Uterus (tissue), 4 donors: ENCODE measurements around the gene CELA2A. TPM values are rescaled to one million over a fixed set of nuclear protein-coding genes. Genes with fewer than 3 reads are reported as not detected.

Source experiments
- DNase-seq, 2 donors: peaks; one replicate each; pipeline ENCODE4 v3.0.0-alpha.2; 2019 to 2020
- H3K27ac ChIP-seq, 2 donors: fragments of 200-600 bp; sonication (generic); 1 replicate in 1 of 2; 2 replicates in 1 of 2; pipeline ENCODE4 v1.5.1; 2016 to 2018
- H3K27me3 ChIP-seq, 2 donors: fragments of 200-600 bp; sonication (generic); one replicate each; pipeline ENCODE4 v1.5.1; 2018 to 2019; ENCODE audit warnings: control low read depth in 1 of 2
- H3K36me3 ChIP-seq, 2 donors: fragments of 200-600 bp; sonication (generic); one replicate each; pipeline ENCODE4 v1.5.1; 2019; ENCODE audit warnings: control low read depth in 1 of 2
- H3K4me1 ChIP-seq, 2 donors: fragments of 200-600 bp; sonication (generic); one replicate each; pipeline ENCODE4 v1.5.1; 2018 to 2019; ENCODE audit warnings: control low read depth in 1 of 2
- H3K4me3 ChIP-seq, 2 donors: fragments of 200-600 bp; sonication (generic); 1 replicate in 1 of 2; 2 replicates in 1 of 2; pipeline ENCODE4 v1.5.1; 2018 to 2019; ENCODE audit warnings: mild to moderate bottlenecking in 1 of 2
- H3K9me3 ChIP-seq, 2 donors: fragments of 200-600 bp; sonication (generic); one replicate each; pipeline ENCODE4 v1.5.1; 2019; ENCODE audit warnings: control low read depth in 1 of 2
- CTCF ChIP-seq, 4 experiments: fragments of 200-600 bp in 2 of 4; fragments of 450-650 bp in 2 of 4; sonication (generic) in 2 of 4; IDR thresholded peaks; one replicate each; pipeline ENCODE4 v1.5.1; 2016 to 2019; ENCODE audit warnings: antibody characterized with exemption in 4 of 4, mild to moderate bottlenecking in 2 of 4, moderate library complexity in 1 of 4
- POLR2A ChIP-seq, 2 donors: fragments of 450-650 bp; IDR thresholded peaks; one replicate each; pipeline ENCODE4 v1.6.1; 2016; ENCODE audit warnings: antibody characterized with exemption in 2 of 2, mild to moderate bottlenecking in 1 of 2, moderate library complexity in 1 of 2
- intact Hi-C: fragments of 100-400 bp; cut with DNase I; formaldehyde crosslinking; loops from one replicate; pipeline ENCODE4 v1.15.1; 2023; ENCODE audit warnings: low total_unique reads
- total RNA-seq, 4 donors: library from RNA; depleted of rRNA in 3 of 4; stranded (reverse); fragments of >200 nt in 3 of 4; gene quantifications; one replicate each; pipeline versions ENCODE4 v1.1.0 to v1.2.4, GENCODE V29; 2014 to 2023
- donor health status: DM: yes; HTN: yes; CAD: no.

CELA2A gene
- total RNA-seq = not detected

DNA sequence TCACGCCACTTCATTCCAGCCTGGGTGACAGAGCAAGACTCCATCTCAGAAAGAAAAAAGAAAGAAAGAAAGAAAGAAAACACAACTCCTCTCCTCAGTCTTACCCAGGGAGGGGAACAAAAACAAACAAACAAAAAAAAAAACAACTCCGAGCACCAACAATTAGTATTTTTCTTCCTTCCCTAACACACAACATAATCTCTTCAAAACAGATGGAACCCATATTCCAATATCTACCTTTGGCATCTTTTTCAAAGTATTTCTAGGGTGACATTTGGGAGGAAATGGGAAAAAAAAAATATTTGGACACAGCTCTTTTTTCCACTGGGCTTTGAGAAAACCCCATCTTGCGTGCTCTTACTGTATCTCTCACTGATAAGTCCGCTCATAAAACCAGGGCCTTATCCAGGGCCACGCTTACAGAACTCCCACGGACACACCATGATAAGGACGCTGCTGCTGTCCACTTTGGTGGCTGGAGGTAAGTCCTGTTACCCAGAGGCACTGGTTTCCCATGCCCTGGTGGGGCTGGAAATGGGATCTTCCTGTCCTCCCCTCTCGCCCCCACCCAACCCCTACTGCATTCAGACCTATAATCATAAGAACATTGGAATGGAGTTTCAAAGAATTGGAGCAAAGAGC lies at the start of gene CELA2A:
CELA2A (plus strand) TSS at position 420 of the 642 bp plus-strand sequence; CDS start at position 442, 22 bp downstream.
- Histone ChIP-seq H3K4me1 (no peaks in the 10 kb centered on the region), H3K27me3 (no peaks in the 10 kb centered on the region), H3K36me3 (no peaks in the 10 kb centered on the region), H3K9me3 (no peaks in the 10 kb centered on the region), H3K27ac (no peak within 1 kb of the TSS), H3K4me3 (no peak within 1 kb of the TSS)
- TF ChIP-seq CTCF (IDR thresholded peaks at IDR 0.05) (no peak), POLR2A (IDR thresholded peaks at IDR 0.05) (no peak)
- DNase-seq = no peak
- intact Hi-C loops = no loop called here

- DNase-seq = no peak
- intact Hi-C loops = no loop called here
- H3K4me3 ChIP-seq = no peak overlapping the region
- no peaks in the 10 kb centered on the region for H3K36me3 ChIP-seq
- no peaks in the 10 kb centered on the region for H3K27me3 ChIP-seq
- peaks cover 0 to 8% of the 10 kb centered on the region in 2 donors for H3K4me1 ChIP-seq
- no peaks in the 10 kb centered on the region for H3K9me3 ChIP-seq
- TF ChIP-seq CTCF (IDR thresholded peaks at IDR 0.05) (no peak), POLR2A (IDR thresholded peaks at IDR 0.05) (no peak)
- H3K27ac ChIP-seq = peak overlapping the region; percentile 84 to 95
Measured at GRCh38 chr1:15407580-15407979, 49.0 kb upstream of the CELA2A start.

DNA sequence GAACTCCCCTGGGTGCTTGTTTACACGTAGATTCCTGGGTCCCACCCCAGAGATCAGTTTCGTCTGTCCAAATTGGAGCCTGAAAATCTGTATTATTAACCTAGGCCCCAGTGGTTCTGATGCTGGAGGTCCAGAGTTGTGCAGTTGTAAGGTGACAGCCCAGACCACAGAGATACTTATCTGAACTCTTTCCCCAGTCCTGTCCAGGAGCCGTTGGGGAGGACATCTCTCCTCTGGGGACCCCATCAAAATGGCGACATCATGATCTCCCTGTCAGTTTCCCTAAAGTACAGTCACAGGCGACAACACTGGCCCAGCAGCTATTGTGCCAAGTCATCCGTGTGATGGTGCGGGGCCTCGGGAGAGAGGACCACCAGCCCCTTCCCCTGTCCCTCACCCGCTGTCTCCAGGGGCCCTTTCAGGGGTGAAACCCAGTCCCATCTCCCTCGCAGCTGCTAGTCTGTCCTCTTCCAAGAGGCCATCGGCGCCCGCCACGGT lies 47.6 kb upstream of the CELA2A start:
- DNase-seq = no peak
- peak overlapping the region; percentile 65 to 93 for H3K4me3 ChIP-seq
- H3K9me3 ChIP-seq = no peaks in the 10 kb centered on the region
- H3K4me1 ChIP-seq = peaks cover 0 to 8% of the 10 kb centered on the region in 2 donors
- H3K27ac ChIP-seq = peak overlapping the region; percentile 90 to 95
- no peaks in the 10 kb centered on the region for H3K36me3 ChIP-seq
- intact Hi-C loops = no loop called here
- TF ChIP-seq CTCF (IDR thresholded peaks at IDR 0.05) (no peak), POLR2A (IDR thresholded peaks at IDR 0.05) (no peak)
- no peaks in the 10 kb centered on the region for H3K27me3 ChIP-seq

GRCh38 chr1:15409388-15410222 lies 46.9 kb upstream of the CELA2A start, which contains the start of gene EFHD2:
EFHD2 (plus strand) TSS chr1:15409888; CDS start chr1:15409972, 84 bp downstream.
- Histone ChIP-seq H3K27me3 (no peaks in the 10 kb centered on the region), H3K27ac (peak within 1 kb of the TSS; percentile 90 to 95), H3K9me3 (no peaks in the 10 kb centered on the region), H3K36me3 (no peaks in the 10 kb centered on the region), H3K4me1 (peaks cover 0 to 8% of the 10 kb centered on the region in 2 donors), H3K4me3 (peak within 1 kb of the TSS; percentile 65 to 93)
- TF ChIP-seq POLR2A (IDR thresholded peaks at IDR 0.05) (peak; percentile 81 to 91), CTCF (IDR thresholded peaks at IDR 0.05) (no peak)
- DNase-seq = peak; percentile 81 to 83
- intact Hi-C loops = no loop called here
